ENCODE data around the gene TRPM7.

GRCh38 chr15:50607129-50607528 is 79.5 kb downstream of the TRPM7 start:
- TF ChIP-seq, protein P1, sequence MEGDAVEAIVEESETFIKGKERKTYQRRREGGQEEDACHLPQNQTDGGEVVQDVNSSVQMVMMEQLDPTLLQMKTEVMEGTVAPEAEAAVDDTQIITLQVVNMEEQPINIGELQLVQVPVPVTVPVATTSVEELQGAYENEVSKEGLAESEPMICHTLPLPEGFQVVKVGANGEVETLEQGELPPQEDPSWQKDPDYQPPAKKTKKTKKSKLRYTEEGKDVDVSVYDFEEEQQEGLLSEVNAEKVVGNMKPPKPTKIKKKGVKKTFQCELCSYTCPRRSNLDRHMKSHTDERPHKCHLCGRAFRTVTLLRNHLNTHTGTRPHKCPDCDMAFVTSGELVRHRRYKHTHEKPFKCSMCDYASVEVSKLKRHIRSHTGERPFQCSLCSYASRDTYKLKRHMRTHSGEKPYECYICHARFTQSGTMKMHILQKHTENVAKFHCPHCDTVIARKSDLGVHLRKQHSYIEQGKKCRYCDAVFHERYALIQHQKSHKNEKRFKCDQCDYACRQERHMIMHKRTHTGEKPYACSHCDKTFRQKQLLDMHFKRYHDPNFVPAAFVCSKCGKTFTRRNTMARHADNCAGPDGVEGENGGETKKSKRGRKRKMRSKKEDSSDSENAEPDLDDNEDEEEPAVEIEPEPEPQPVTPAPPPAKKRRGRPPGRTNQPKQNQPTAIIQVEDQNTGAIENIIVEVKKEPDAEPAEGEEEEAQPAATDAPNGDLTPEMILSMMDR (optimal IDR thresholded peaks at IDR 0.05 in 1 of 3, IDR thresholded peaks at IDR 0.05 in 1 of 3, conservative IDR thresholded peaks at IDR 0.05 in 1 of 3; ENCODE audit: extremely low read depth in 1 of 3, insufficient read depth in 2 of 3, low read length in 3 of 3), result no peak
- TF ChIP-seq EZH2 (IDR thresholded peaks at IDR 0.05; ENCODE audit: low read length), result no peak

Measured in keratinocyte (primary cell).